Measurements from ENCODE around the gene CELF3. TPM values are rescaled to one million over a fixed set of nuclear protein-coding genes. Genes with fewer than 3 reads are reported as not detected.

The CELF3 gene
- total RNA-seq, 1 donor from 2014 or later: 0.25 TPM

- no peak for TF ChIP-seq POLR2A (IDR thresholded peaks at IDR 0.05)
- TF ChIP-seq, protein P1, sequence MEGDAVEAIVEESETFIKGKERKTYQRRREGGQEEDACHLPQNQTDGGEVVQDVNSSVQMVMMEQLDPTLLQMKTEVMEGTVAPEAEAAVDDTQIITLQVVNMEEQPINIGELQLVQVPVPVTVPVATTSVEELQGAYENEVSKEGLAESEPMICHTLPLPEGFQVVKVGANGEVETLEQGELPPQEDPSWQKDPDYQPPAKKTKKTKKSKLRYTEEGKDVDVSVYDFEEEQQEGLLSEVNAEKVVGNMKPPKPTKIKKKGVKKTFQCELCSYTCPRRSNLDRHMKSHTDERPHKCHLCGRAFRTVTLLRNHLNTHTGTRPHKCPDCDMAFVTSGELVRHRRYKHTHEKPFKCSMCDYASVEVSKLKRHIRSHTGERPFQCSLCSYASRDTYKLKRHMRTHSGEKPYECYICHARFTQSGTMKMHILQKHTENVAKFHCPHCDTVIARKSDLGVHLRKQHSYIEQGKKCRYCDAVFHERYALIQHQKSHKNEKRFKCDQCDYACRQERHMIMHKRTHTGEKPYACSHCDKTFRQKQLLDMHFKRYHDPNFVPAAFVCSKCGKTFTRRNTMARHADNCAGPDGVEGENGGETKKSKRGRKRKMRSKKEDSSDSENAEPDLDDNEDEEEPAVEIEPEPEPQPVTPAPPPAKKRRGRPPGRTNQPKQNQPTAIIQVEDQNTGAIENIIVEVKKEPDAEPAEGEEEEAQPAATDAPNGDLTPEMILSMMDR (IDR thresholded peaks at IDR 0.05): no peak
- TF ChIP-seq POLR2AphosphoS5 (IDR thresholded peaks at IDR 0.05; ENCODE audit: insufficient read depth in 1 of 2, low read depth in 1 of 2): no peak
- H3K9me3 ChIP-seq: no peaks in the 10 kb centered on the region
- peak overlapping the region; percentile 58 for H3K27ac ChIP-seq
- H3K36me3 ChIP-seq: no peaks in the 10 kb centered on the region
- peaks cover 33% of the 10 kb centered on the region for H3K4me1 ChIP-seq
- no peaks in the 10 kb centered on the region for H3K27me3 ChIP-seq
- DNase-seq (ENCODE audit: extremely low spot score in 2 of 2): no peak
- H3K4me3 ChIP-seq: peak overlapping the region; percentile 46 to 54
- intact Hi-C loops (cut with DNase I): no loop called here
These were observed 4.0 kb upstream of the CELF3 start for GRCh38 chr1:151720554-151720953.

- DNase-seq (ENCODE audit: extremely low spot score in 2 of 2): no peak
- Histone ChIP-seq H3K27ac (peak overlapping the region; percentile 58), H3K9me3 (no peaks in the 10 kb centered on the region), H3K4me1 (peaks cover 33% of the 10 kb centered on the region), H3K36me3 (no peaks in the 10 kb centered on the region), H3K4me3 (peak overlapping the region; percentile 46 to 54), H3K27me3 (no peaks in the 10 kb centered on the region)
- TF ChIP-seq, protein P1 (IDR thresholded peaks at IDR 0.05): no peak
- TF ChIP-seq POLR2AphosphoS5 (IDR thresholded peaks at IDR 0.05; ENCODE audit: insufficient read depth in 1 of 2, low read depth in 1 of 2) (no peak), POLR2A (IDR thresholded peaks at IDR 0.05) (no peak)
- intact Hi-C loops (cut with DNase I): no loop called here
These were observed 3.5 kb upstream of the CELF3 start for GRCh38 chr1:151720125-151720524.

DNA sequence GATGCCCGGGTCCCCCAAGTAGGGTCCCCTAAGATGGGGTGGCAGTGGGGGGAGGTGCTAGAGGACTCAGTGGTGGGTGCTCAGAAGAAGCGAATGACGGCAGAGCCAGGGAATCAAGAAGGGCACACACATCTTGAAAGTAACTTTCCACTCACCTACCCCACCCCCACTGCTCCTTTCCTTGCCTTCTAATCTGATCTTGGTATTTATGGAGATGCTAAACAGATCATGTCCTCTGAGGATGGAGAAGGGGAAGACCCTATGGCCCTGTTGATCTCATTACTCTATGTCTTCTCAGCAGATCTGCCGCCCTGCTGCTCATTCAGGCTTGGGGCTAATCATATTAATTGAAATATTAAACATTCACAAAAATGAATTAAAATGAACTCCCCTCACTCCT, 2.1 kb upstream of the CELF3 start:
- Histone ChIP-seq H3K27me3 (no peaks in the 10 kb centered on the region), H3K9me3 (no peaks in the 10 kb centered on the region), H3K27ac (no peak overlapping the region), H3K4me1 (peaks cover 33% of the 10 kb centered on the region), H3K4me3 (no peak overlapping the region), H3K36me3 (no peaks in the 10 kb centered on the region)
- no peak for DNase-seq (ENCODE audit: extremely low spot score in 2 of 2)
- intact Hi-C loops (cut with DNase I): no loop called here
- TF ChIP-seq POLR2AphosphoS5 (IDR thresholded peaks at IDR 0.05; ENCODE audit: insufficient read depth in 1 of 2, low read depth in 1 of 2) (no peak), POLR2A (IDR thresholded peaks at IDR 0.05) (no peak)
- TF ChIP-seq, protein P1 (IDR thresholded peaks at IDR 0.05): no peak

DNA sequence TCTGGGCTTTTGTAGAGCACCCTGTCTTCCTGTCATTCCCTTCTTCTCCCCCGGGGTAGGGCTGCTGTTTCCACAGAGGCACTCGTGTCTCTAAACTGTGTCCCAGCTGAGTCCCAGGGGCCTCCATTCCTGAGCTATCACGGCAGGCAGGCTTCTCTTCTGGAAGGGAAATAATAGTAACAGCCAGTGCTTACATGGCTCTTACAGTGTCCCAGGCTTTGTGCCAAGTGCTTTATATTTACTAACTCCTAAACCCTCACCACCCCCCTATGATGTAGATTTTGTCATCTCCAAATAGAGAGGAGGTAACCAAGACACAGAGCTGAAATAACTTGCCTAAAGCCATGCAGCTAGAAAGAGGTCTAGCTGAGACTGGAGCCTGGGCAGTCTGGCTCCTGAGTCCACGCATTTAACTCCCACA, 1.4 kb upstream of the CELF3 start:
- Histone ChIP-seq H3K27me3 (no peaks in the 10 kb centered on the region), H3K27ac (no peak overlapping the region), H3K9me3 (no peaks in the 10 kb centered on the region), H3K36me3 (no peaks in the 10 kb centered on the region), H3K4me3 (no peak overlapping the region), H3K4me1 (peaks cover 33% of the 10 kb centered on the region)
- intact Hi-C loops (cut with DNase I): no loop called here
- TF ChIP-seq, protein P1 (IDR thresholded peaks at IDR 0.05): no peak
- TF ChIP-seq POLR2A (IDR thresholded peaks at IDR 0.05) (no peak), POLR2AphosphoS5 (IDR thresholded peaks at IDR 0.05; ENCODE audit: insufficient read depth in 1 of 2, low read depth in 1 of 2) (no peak)
- no peak for DNase-seq (ENCODE audit: extremely low spot score in 2 of 2)

- Histone ChIP-seq H3K4me3 (no peak overlapping the region), H3K4me1 (peaks cover 28% of the 10 kb centered on the region), H3K27ac (no peak overlapping the region), H3K9me3 (no peaks in the 10 kb centered on the region), H3K36me3 (no peaks in the 10 kb centered on the region), H3K27me3 (no peaks in the 10 kb centered on the region)
- intact Hi-C loops (cut with DNase I): no loop called here
- TF ChIP-seq, protein P1 (IDR thresholded peaks at IDR 0.05): no peak
- TF ChIP-seq POLR2AphosphoS5 (IDR thresholded peaks at IDR 0.05; ENCODE audit: insufficient read depth in 1 of 2, low read depth in 1 of 2) (no peak), POLR2A (IDR thresholded peaks at IDR 0.05) (no peak)
- DNase-seq (ENCODE audit: extremely low spot score in 2 of 2): no peak
These were observed 219 bp downstream of the CELF3 start for GRCh38 chr1:151716405-151716762.

Data from vagina (tissue), 2 donors.